HL-60 (cell line): ENCODE data around the gene SLC4A5.

ENCODE experiments used
- DNase-seq, 2 experiments: peaks; one replicate each; pipeline ENCODE4 v3.0.0-alpha.2; 2010 to 2020; ENCODE audit warnings: low read depth in 1 of 2, low spot score in 1 of 2
- H3K27ac ChIP-seq: fragments of 250-450 bp; sonication (Bioruptor Pico); replicated peaks from 2 replicates; pipeline ENCODE4 v1.5.1; 2020; ENCODE audit warnings: mild to moderate bottlenecking, moderate library complexity
- H3K27me3 ChIP-seq: fragments of 250-450 bp; sonication (Bioruptor Pico); 2 replicates; pipeline ENCODE4 v1.5.1; 2021; ENCODE audit warnings: mild to moderate bottlenecking, moderate library complexity; ENCODE audit not compliant: insufficient read depth, poor library complexity, severe bottlenecking
- H3K4me3 ChIP-seq: replicated peaks from 2 replicates; pipeline ENCODE4 v1.5.1; 2011; ENCODE audit warnings: mild to moderate bottlenecking, control low read depth, low read length; ENCODE audit not compliant: insufficient read depth
- GABPA ChIP-seq: IDR thresholded peaks from 2 replicates; pipeline ENCODE4 v1.6.1; 2012; ENCODE audit warnings: low read depth
- POLR2AphosphoS5 ChIP-seq: IDR thresholded peaks from 2 replicates; pipeline ENCODE4 v1.6.1; 2012; ENCODE audit warnings: low read depth
- SPI1 ChIP-seq: IDR thresholded peaks from 2 replicates; pipeline ENCODE4 v1.6.1; 2012; ENCODE audit warnings: low read depth, mild to moderate bottlenecking, borderline replicate concordance
- TF ChIP-seq, protein P1 (sequence below): IDR thresholded peaks from one replicate; pipeline ENCODE4 v1.5.1; 2011; ENCODE audit warnings: low read length, control low read depth, inconsistent platforms; ENCODE audit not compliant: insufficient read depth
- TF ChIP-seq, protein P2 (sequence below): IDR thresholded peaks from 2 replicates; pipeline ENCODE4 v1.6.1; 2012; ENCODE audit warnings: low read depth; ENCODE audit not compliant: insufficient replicate concordance

The SLC4A5 gene

DNA sequence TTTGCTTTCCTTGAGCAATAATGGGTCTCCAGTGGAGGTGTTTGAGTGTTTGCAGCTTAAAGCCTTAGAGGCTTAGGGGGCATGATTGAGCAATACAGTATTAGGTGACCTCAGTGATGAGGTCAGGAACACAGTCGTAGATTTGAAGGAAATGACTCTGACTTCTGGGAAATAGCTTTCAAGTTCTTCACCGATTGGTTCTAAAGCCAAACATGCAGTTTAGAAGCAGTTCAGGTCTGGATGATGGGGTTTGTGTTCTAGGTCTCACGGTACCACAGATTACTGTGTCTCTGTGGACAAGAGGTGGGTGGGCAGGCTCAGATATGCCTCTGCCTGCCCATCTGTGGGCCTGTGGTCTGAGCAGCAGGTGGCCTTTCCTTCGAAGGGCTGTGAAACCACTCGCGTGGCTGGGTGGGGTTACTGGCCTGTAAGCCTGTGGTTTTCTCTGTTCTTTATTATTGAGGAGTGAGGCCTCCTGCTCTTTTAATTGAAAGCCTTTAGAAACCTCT is 137.0 kb downstream of the SLC4A5 start:
- Histone ChIP-seq H3K4me3 (no peak overlapping the region), H3K27ac (peak overlapping the region; percentile 29; the same call in 1 of the 2 replicates), H3K27me3 (no peaks in the 10 kb centered on the region)
- TF ChIP-seq SPI1 (no peak), GABPA (no peak), POLR2AphosphoS5 (no peak)
- TF ChIP-seq, protein P1, sequence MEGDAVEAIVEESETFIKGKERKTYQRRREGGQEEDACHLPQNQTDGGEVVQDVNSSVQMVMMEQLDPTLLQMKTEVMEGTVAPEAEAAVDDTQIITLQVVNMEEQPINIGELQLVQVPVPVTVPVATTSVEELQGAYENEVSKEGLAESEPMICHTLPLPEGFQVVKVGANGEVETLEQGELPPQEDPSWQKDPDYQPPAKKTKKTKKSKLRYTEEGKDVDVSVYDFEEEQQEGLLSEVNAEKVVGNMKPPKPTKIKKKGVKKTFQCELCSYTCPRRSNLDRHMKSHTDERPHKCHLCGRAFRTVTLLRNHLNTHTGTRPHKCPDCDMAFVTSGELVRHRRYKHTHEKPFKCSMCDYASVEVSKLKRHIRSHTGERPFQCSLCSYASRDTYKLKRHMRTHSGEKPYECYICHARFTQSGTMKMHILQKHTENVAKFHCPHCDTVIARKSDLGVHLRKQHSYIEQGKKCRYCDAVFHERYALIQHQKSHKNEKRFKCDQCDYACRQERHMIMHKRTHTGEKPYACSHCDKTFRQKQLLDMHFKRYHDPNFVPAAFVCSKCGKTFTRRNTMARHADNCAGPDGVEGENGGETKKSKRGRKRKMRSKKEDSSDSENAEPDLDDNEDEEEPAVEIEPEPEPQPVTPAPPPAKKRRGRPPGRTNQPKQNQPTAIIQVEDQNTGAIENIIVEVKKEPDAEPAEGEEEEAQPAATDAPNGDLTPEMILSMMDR = no peak
- TF ChIP-seq, protein P2, sequence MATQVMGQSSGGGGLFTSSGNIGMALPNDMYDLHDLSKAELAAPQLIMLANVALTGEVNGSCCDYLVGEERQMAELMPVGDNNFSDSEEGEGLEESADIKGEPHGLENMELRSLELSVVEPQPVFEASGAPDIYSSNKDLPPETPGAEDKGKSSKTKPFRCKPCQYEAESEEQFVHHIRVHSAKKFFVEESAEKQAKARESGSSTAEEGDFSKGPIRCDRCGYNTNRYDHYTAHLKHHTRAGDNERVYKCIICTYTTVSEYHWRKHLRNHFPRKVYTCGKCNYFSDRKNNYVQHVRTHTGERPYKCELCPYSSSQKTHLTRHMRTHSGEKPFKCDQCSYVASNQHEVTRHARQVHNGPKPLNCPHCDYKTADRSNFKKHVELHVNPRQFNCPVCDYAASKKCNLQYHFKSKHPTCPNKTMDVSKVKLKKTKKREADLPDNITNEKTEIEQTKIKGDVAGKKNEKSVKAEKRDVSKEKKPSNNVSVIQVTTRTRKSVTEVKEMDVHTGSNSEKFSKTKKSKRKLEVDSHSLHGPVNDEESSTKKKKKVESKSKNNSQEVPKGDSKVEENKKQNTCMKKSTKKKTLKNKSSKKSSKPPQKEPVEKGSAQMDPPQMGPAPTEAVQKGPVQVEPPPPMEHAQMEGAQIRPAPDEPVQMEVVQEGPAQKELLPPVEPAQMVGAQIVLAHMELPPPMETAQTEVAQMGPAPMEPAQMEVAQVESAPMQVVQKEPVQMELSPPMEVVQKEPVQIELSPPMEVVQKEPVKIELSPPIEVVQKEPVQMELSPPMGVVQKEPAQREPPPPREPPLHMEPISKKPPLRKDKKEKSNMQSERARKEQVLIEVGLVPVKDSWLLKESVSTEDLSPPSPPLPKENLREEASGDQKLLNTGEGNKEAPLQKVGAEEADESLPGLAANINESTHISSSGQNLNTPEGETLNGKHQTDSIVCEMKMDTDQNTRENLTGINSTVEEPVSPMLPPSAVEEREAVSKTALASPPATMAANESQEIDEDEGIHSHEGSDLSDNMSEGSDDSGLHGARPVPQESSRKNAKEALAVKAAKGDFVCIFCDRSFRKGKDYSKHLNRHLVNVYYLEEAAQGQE = no peak
- DNase-seq = no peak

DNA sequence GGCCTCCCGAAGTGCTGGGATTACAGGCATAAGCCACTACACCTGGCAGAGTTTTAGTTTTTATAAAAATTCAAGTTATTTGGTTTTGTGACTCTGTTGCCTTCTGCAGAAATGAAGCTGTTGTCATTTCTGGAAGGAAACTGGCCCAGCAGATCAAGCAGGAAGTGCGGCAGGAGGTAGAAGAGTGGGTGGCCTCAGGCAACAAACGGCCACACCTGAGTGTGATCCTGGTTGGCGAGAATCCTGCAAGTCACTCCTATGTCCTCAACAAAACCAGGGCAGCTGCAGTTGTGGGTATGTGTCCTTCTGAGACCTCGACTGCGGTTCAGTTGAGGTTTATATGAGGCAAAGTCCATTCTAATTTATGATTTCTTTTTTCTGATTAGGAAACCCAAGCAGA is 137.6 kb downstream of the SLC4A5 start:
- H3K4me3 ChIP-seq = no peak overlapping the region
- TF ChIP-seq, protein P1 = no peak
- TF ChIP-seq SPI1 = peak; percentile 12; the same call in 1 of the 2 replicates
- no peaks in the 10 kb centered on the region for H3K27me3 ChIP-seq
- peak in 1 of 2 experiments; percentile 41 for DNase-seq
- H3K27ac ChIP-seq = peak overlapping the region; percentile 29; the same call in 1 of the 2 replicates

DNA sequence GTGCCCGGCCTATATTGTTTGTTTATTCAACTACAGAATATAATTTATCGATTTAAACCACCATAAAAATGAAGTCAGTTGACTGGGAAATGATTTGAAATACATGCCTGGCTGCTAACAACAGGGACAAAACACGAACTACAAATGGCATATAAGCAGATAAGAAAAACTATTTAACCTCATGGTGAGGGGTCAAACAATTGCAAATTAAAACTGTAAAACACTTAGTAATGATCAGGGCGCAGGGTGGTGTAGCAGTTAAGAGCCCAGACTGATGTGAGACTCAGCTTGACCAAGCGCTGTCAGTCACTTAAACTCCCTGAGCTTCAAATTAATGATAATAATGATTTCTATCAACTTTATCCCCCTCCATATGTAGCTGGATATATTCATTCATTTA is 138.1 kb downstream of the SLC4A5 start:
- H3K27me3 ChIP-seq = no peaks in the 10 kb centered on the region
- TF ChIP-seq GABPA = no peak
- TF ChIP-seq, protein P1 = no peak
- TF ChIP-seq, protein P2 = no peak
- no peak for TF ChIP-seq SPI1
- no peak for TF ChIP-seq POLR2AphosphoS5
- DNase-seq = no peak
- peak overlapping the region; percentile 29; the same call in 1 of the 2 replicates for H3K27ac ChIP-seq
- H3K4me3 ChIP-seq = no peak overlapping the region

DNA sequence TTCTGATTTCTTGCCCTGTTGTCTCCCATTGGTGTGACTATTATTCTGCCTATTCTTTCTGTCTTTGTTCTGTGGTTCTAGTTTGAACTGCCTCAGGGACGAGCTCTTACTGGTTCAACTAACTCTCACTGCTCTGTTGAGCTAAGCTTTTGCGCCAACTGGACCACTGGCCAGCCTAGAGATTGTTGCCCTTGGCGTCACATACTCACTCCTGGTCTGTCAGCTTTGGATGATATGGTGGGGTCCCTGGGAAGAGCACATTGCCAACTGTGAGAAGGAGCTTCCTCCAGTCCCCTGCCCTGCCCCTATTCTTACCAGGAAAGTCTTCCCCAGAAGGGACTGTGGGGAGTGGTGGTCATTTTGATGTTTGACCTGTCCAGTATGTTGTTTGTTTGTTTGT is 138.8 kb downstream of the SLC4A5 start:
- Histone ChIP-seq H3K27ac (no peak overlapping the region), H3K4me3 (no peak overlapping the region)

More for the DNA sequence above, 138.8 kb downstream of the SLC4A5 start:
- TF ChIP-seq GABPA (no peak), SPI1 (no peak), POLR2AphosphoS5 (no peak)
- TF ChIP-seq, protein P2 = no peak
- TF ChIP-seq, protein P1 = no peak
- H3K27me3 ChIP-seq = no peaks in the 10 kb centered on the region
- no peak for DNase-seq
